Neuronal stem cell (in vitro differentiated cells): ENCODE data around the gene MTTP.

Experiments
- DNase-seq: peaks from one replicate; pipeline ENCODE4 v3.0.0-alpha.2; 2013; ENCODE audit warnings: low spot score
- H2AFZ ChIP-seq: one replicate; pipeline ENCODE4 v1.6.1; 2013; ENCODE audit warnings: mild to moderate bottlenecking, low read length, inconsistent platforms
- H2AK5ac ChIP-seq: 2 replicates; pipeline ENCODE4 v1.6.1; 2013; ENCODE audit warnings: low read depth, mild to moderate bottlenecking, inconsistent platforms, low read length, moderate library complexity, mixed read lengths
- H2BK120ac ChIP-seq: 2 replicates; pipeline ENCODE4 v1.6.1; 2013; ENCODE audit warnings: low read depth, mild to moderate bottlenecking, inconsistent platforms, low read length, moderate library complexity, mixed read lengths
- H2BK12ac ChIP-seq: one replicate; pipeline ENCODE4 v1.6.1; 2013; ENCODE audit warnings: low read length, inconsistent platforms
- H2BK15ac ChIP-seq: 2 replicates; pipeline ENCODE4 v1.6.1; 2013; ENCODE audit warnings: mild to moderate bottlenecking, low read length, inconsistent platforms, mixed read lengths
- H2BK5ac ChIP-seq: one replicate; pipeline ENCODE4 v1.6.1; 2013; ENCODE audit warnings: inconsistent platforms, mild to moderate bottlenecking, low read length, moderate library complexity
- H3K14ac ChIP-seq: one replicate; pipeline ENCODE4 v1.6.1; 2013; ENCODE audit warnings: low read length, inconsistent platforms
- H3K18ac ChIP-seq: 2 replicates; pipeline ENCODE4 v1.6.1; 2013; ENCODE audit warnings: low read length, inconsistent platforms
- H3K23ac ChIP-seq: 2 replicates; pipeline ENCODE4 v1.6.1; 2013; ENCODE audit warnings: low read depth, mild to moderate bottlenecking, mixed read lengths, low read length, inconsistent platforms; ENCODE audit not compliant: poor library complexity
- H3K27ac ChIP-seq: replicated peaks from 3 replicates; pipeline ENCODE4 v1.5.1; 2013; ENCODE audit warnings: low read length, inconsistent platforms
- H3K27me3 ChIP-seq, 3 experiments: 2 replicates each; pipeline ENCODE4 v1.6.1; 2013; ENCODE audit warnings: low read length in 3 of 3, mild to moderate bottlenecking in 2 of 3, inconsistent platforms in 1 of 3, low read depth in 1 of 3, mixed read lengths in 1 of 3, moderate library complexity in 1 of 3; ENCODE audit not compliant: control insufficient read depth in 3 of 3, insufficient read depth in 3 of 3
- H3K36me3 ChIP-seq, 2 donors: replicated peaks in 1 of 2; 2 replicates each; pipeline ENCODE4 v1.6.1; 2013; ENCODE audit warnings: low read length in 2 of 2; ENCODE audit not compliant: control insufficient read depth in 2 of 2, insufficient read depth in 2 of 2
- H3K4ac ChIP-seq: 2 replicates; pipeline ENCODE4 v1.6.1; 2013; ENCODE audit warnings: inconsistent platforms, mild to moderate bottlenecking, low read length, moderate library complexity
- H3K4me1 ChIP-seq, 2 donors: 1 replicate in 1 of 2; 2 replicates in 1 of 2; pipeline ENCODE4 v1.6.1; 2013; ENCODE audit warnings: low read length in 2 of 2, low read depth in 1 of 2; ENCODE audit not compliant: control insufficient read depth in 2 of 2, insufficient read depth in 1 of 2
- H3K4me2 ChIP-seq: one replicate; pipeline ENCODE4 v1.6.1; 2013; ENCODE audit warnings: mild to moderate bottlenecking, low read length, inconsistent platforms; ENCODE audit not compliant: insufficient read depth, poor library complexity, severe bottlenecking
- H3K4me3 ChIP-seq, 2 donors: 2 replicates each; pipeline ENCODE4 v1.5.1; 2013; ENCODE audit warnings: low read length in 2 of 2, mild to moderate bottlenecking in 2 of 2, inconsistent platforms in 1 of 2, moderate library complexity in 1 of 2
- H3K79me1 ChIP-seq: one replicate; pipeline ENCODE4 v1.6.1; 2013; ENCODE audit warnings: low read depth, mild to moderate bottlenecking, inconsistent platforms, low read length, moderate library complexity
- H3K9ac ChIP-seq: one replicate; pipeline ENCODE4 v1.6.1; 2013; ENCODE audit warnings: mild to moderate bottlenecking, low read depth, low read length, inconsistent platforms; ENCODE audit not compliant: poor library complexity
- H3K9me3 ChIP-seq, 2 donors: replicated peaks in 1 of 2; 2 replicates each; pipeline versions ENCODE3 to v1.6.1; 2013; ENCODE audit warnings: low read length in 2 of 2, mild to moderate bottlenecking in 2 of 2, inconsistent platforms in 1 of 2, low read depth in 1 of 2, mixed read lengths in 1 of 2, moderate library complexity in 1 of 2; ENCODE audit not compliant: control insufficient read depth in 2 of 2, insufficient read depth in 1 of 2
- H4K8ac ChIP-seq: one replicate; pipeline ENCODE4 v1.6.1; 2013; ENCODE audit warnings: low read depth, mild to moderate bottlenecking, inconsistent platforms, low read length, moderate library complexity
- H4K91ac ChIP-seq: one replicate; pipeline ENCODE4 v1.6.1; 2013; ENCODE audit warnings: low read length, low read depth, mild to moderate bottlenecking, inconsistent platforms; ENCODE audit not compliant: poor library complexity
- WGBS, 2 donors: extraction: QIAGEN DNeasy Blood & Tissue Kit; methylation state at CpG; one replicate each; pipeline ENCODE4 v1.1.7; 2013; ENCODE audit warnings: missing lambda C conversion rate in 2 of 2, mixed read lengths in 1 of 2; ENCODE audit not compliant: insufficient read length in 2 of 2, insufficient replicate concordance in 1 of 2; ENCODE audit errors: extremely low coverage in 2 of 2; 5-methylcytosine and 5-hydroxymethylcytosine counted together

The MTTP gene

DNA sequence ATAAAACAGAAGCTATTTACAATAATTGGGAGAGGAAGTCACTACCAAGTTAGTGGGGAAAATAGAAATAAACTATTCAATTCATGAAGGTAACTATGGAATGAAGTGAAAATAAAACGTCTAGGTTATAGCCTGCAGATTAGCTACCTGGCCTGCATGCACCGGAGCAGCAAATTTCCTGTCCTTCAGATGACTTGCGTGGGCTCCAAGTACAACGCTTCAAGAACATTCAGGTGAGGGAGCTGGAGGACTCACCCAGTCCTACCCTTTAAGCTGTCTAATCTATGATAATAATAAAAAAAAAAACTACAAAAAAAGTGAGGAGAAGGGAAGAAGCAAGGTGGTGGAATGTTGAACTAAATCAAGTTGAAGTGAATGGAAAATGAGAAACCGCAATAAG, 69.8 kb downstream of the MTTP start:
- Histone ChIP-seq H3K36me3 (no peaks in the 10 kb centered on the region), H4K91ac (no peak overlapping the region), H2BK5ac (no peak overlapping the region), H3K27me3 (no peaks in the 10 kb centered on the region), H2BK120ac (no peak overlapping the region), H3K18ac (no peak overlapping the region), H3K23ac (no peak overlapping the region), H3K4me1 (peaks cover 4 to 34% of the 10 kb centered on the region in 2 donors), H3K9me3 (no peaks in the 10 kb centered on the region), H2BK15ac (no peak overlapping the region), H2AK5ac (no peak overlapping the region), H2AFZ (no peak overlapping the region), H3K4me3 (no peak overlapping the region), H3K27ac (no peak overlapping the region), H3K4ac (no peak overlapping the region), H3K9ac (no peak overlapping the region), H3K4me2 (no peak overlapping the region), H3K79me1 (no peaks in the 10 kb centered on the region), H3K14ac (no peak overlapping the region), H2BK12ac (no peak overlapping the region), H4K8ac (no peak overlapping the region)
- DNase-seq: no peak
- no CpG with 5 or more reads among the region's 5 CpGs for WGBS, 2 donors

GRCh38 chr4:99645036-99645435, 70.4 kb downstream of the MTTP start:
- Histone ChIP-seq H2AK5ac (no peak overlapping the region), H3K36me3 (no peaks in the 10 kb centered on the region), H3K9me3 (no peaks in the 10 kb centered on the region), H2BK120ac (no peak overlapping the region), H3K4ac (no peak overlapping the region), H3K23ac (no peak overlapping the region), H2BK12ac (no peak overlapping the region), H2BK5ac (no peak overlapping the region), H3K27ac (no peak overlapping the region), H2AFZ (peak overlapping the region; percentile 50), H3K4me3 (no peak overlapping the region), H2BK15ac (no peak overlapping the region), H3K18ac (no peak overlapping the region), H3K79me1 (no peaks in the 10 kb centered on the region), H4K91ac (no peak overlapping the region), H3K4me1 (peaks cover 4 to 34% of the 10 kb centered on the region in 2 donors), H3K9ac (no peak overlapping the region), H3K14ac (no peak overlapping the region), H4K8ac (no peak overlapping the region), H3K4me2 (no peak overlapping the region), H3K27me3 (no peaks in the 10 kb centered on the region)
- WGBS, 2 donors: no CpG with 5 or more reads among the region's 1 CpG
- DNase-seq: peak; percentile 32

DNA sequence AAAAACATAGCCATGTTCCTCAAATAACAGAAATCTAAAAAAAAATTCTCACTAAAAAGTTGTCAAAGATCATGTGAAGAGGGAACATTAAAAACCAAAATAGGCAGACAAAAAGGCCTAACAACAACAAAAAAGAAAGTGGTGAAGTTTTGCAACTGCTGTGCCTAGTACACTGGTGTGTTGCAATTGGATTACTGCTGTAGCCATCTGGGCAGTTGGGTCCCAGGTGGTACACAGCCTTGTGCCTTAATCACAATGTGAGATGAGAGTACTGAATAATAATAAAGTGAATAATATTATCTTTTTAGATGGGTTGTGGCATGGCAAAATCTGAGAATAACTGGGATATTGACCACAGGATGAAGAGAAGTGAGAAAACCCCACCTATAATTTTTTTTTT, 71.0 kb downstream of the MTTP start:
- H3K36me3 ChIP-seq: no peaks in the 10 kb centered on the region
- no peak overlapping the region for H3K4me2 ChIP-seq

DNA sequence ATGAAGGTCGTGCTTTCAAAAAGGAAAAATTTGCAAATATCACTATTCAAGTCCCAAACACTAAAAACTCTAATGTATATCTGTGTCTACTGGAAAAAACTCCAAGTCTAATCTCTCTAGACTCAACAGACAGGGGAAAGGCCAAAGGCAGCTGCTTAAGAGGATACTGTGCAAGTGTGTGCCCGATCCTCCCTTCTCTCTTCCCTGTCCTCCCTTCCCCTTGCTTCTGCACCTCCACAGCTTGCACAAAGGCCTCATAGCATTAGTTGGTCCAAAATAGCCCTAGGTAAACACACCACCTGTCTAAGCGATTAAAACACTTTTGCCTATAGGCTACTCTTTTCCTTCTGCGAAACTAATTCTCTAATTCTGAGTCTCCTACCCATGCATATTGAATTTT, 72.4 kb downstream of the MTTP start:
- Histone ChIP-seq H3K14ac (no peak overlapping the region), H3K4me2 (no peak overlapping the region), H2AK5ac (no peak overlapping the region), H3K79me1 (no peaks in the 10 kb centered on the region), H4K8ac (no peak overlapping the region), H3K27me3 (no peaks in the 10 kb centered on the region), H3K4ac (no peak overlapping the region), H3K18ac (no peak overlapping the region), H3K27ac (no peak overlapping the region), H4K91ac (no peak overlapping the region), H3K36me3 (no peaks in the 10 kb centered on the region), H3K4me3 (no peak overlapping the region), H3K9me3 (no peaks in the 10 kb centered on the region), H2BK15ac (no peak overlapping the region), H2BK120ac (no peak overlapping the region), H3K4me1 (peaks cover 4 to 34% of the 10 kb centered on the region in 2 donors), H2BK5ac (no peak overlapping the region), H3K23ac (no peak overlapping the region), H2AFZ (no peak overlapping the region), H3K9ac (no peak overlapping the region), H2BK12ac (no peak overlapping the region)
- no CpG with 5 or more reads among the region's 4 CpGs for whole genome bisulfite sequencing, 2 donors
- no peak for DNase-seq

More for the DNA sequence above, 71.0 kb downstream of the MTTP start:
- no peak overlapping the region for H2BK12ac ChIP-seq
- peaks cover 4 to 34% of the 10 kb centered on the region in 2 donors for H3K4me1 ChIP-seq
- H4K91ac ChIP-seq: no peak overlapping the region
- no peaks in the 10 kb centered on the region for H3K9me3 ChIP-seq
- no peak for DNase-seq
- H3K14ac ChIP-seq: no peak overlapping the region
- no peak overlapping the region for H3K18ac ChIP-seq
- H2BK5ac ChIP-seq: no peak overlapping the region
- H2BK120ac ChIP-seq: no peak overlapping the region
- H3K23ac ChIP-seq: no peak overlapping the region
- no peak overlapping the region for H2AFZ ChIP-seq
- no peak overlapping the region for H3K4ac ChIP-seq
- no peak overlapping the region for H4K8ac ChIP-seq
- H3K79me1 ChIP-seq: no peaks in the 10 kb centered on the region
- H3K27me3 ChIP-seq: no peaks in the 10 kb centered on the region
- no peak overlapping the region for H2AK5ac ChIP-seq
- H3K27ac ChIP-seq: no peak overlapping the region
- no peak overlapping the region for H3K4me3 ChIP-seq
- H2BK15ac ChIP-seq: no peak overlapping the region
- H3K9ac ChIP-seq: no peak overlapping the region
